Activated CD8-positive, alpha-beta memory T cell treated with anti-CD3 and anti-CD28 coated beads, Interleukin-2, amount 50 U/mL, for 1 hour (primary cell): ENCODE results near the gene CFAP77.
"Not testable (repeated sequence)": the region's sequence is repeated elsewhere in the genome, so short reads cannot be mapped to it uniquely, and the experiment has no call there.

Experiments used
- DNase-seq: peaks from one replicate; pipeline ENCODE4 v3.0.0-alpha.2; 2020; ENCODE audit errors: extremely low read depth

CFAP77 gene

DNA sequence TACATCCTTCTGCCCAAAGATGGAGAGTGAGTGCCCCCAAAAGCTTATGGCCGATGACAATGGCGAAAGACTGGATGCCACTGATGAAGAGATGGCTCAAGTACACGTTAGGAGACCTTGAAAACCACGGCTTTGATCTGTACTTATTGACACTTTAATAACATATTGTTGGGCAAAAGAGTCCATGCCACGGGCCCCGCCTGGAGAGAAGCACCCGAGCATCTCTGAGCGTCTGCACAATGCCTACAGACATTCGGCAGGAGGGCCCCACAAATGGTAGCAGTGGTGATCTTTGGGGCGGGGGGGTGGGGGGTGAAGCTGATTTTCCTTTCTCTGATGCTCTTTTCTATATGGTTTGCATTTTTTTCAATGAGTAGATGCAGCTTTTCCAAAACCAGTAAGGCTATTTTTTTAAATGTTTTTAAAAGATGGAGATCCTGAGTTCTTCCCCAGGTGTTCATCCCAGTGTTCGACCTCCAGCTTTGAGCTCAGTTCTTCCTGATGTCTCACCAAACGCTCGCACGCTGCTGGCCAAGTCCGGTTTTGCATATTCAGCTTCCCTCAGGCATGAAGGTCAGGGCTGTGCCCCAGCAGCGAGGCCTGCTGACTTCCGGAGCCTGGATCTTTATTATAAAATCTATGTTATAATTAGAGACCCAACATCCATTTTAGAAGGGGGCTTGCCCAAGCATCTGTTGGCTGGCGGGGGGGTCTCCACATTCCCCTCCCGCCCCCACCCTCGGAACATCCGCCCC, 138.1 kb downstream of the CFAP77 start:
- DNase-seq, result no peak

DNA sequence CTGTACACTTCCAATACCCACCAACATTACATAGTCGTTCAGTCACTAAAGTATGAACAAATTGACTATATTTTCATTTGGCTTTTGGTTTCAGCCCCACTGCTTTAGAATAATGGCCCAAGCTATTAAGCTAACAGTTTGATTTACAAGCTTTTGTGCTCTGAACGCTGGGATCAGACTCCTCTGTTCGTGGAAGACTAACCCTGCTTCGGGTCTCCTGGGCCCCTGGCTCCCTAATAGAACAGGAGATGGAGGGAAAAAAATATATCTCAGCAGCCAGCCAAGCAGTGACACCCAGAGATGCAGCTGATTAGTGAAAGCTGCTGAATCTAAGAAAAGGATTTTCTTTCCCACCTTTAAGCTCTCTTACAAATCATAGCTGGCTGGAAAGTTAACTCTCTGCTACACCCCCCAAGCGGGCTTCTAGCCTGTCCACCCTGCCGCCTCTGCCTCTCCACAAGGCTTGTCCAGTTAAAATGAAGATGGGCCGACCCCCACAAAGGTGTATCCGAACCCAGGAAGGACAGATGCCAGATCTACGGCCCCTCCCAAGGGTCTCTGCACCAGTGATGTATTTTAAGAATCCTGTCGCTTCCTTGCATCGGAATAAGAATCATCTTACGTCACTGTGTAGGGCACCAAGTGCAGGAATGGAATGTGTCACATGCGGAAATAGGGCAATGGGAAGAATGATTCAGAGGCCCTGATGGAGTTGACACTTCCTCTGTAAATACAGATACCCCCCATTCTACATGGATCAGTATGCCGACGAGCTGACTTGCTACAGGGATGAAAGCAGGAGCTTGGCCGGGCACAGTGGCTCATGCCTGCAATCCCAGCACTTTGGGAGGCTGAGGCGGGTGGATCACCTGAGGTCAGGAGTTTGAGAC, 139.0 kb downstream of the CFAP77 start:
- no peak for DNase-seq

DNA sequence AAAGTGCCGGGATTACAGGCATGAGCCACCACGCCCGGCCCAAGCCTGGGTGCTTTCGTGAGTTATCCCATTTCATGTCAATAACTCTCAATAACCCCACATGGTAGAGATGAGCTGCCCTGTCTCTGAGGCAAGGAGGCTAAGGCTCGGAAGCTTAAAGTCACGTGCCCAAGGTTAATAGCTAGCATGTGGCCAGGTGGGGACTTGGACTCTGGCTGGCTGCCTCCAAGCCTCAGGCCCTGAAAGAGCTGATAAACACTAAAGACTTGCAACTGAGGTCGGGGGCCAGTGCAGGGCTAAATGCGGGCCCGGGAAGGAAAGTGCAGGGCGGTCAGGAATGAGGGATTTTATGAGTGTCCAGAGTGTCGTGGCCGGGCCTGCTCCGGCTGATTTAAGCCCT, 141.5 kb downstream of the CFAP77 start:
- no peak for DNase-seq

DNA sequence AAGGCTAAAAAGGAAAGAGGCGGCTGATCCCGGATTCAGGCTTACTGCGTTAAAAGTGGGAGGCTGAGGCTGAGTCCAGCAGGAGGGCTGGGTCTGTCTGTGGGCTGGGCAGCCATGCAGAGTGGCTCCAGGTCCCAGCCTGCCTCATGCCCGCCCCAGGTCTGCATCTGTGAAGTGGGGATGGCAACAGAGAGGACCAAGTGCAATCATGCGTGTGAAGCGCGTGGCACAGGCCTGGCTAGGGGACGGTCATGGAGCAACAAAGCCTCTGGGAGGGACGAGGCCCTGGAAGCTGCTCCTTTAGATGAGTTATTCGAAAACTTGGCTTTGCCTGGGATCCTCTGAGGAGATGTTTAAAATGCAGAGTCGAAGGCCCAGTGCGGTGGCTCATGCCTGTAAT, 142.0 kb downstream of the CFAP77 start:
- no peak for DNase-seq

DNA sequence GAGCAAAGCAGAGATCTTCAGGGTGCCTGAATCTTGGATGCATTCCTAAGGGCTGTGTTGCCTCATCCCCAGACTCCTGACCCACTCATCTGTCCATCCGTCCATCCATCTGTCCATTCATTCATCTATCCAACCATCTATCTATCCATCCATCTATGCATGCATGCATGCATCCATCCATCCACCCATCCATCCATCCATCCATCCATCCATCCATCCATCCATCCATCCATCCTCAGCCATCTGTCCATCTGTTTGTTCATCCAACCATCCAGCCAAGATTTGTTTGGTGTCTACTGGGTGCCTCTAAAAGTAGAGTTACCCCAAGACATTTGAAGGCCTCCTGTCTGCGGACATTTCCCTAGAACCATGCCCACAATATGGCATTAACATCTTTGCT, 144.7 kb downstream of the CFAP77 start:
- no peak for DNase-seq

DNA sequence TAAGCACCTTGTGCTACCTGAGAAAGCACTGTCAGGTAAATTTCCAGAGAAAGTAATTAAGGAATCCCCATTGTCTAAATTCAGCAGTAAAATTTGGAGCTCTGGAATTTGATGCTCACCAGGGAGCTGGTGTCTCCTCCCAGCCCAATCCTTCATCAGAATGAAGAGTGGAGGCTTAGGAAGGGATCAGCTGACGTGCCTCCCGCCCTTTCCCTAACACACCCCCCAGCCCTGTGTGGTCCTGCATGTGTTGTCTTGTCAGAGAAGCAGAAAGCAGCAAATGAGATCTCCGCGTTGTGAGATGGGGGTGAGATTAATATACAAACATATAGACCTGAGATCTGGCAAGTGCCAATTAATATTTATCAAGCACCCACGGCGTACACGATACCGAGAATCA, 145.5 kb downstream of the CFAP77 start:
- no peak for DNase-seq

DNA sequence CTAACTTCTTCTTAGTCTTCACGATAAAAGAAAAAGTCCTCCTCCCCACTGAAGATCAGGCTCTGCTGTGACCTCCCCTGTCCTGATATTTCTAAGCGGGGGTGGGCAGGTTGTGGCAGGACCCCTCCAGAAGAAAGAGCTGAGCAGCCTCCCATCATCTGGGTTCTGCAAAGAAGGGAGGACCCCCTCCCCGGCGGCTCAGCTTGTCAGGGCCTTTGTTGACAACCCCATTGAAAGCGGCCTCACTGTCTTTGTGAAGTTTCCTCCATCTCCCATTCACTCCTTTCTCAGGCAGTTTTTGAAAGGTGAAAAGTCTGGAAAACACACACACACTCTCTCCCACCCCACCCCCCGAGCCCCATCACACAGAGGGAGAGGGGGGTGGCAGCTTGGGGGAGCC, 146.2 kb downstream of the CFAP77 start:
- DNase-seq, result no peak

DNA sequence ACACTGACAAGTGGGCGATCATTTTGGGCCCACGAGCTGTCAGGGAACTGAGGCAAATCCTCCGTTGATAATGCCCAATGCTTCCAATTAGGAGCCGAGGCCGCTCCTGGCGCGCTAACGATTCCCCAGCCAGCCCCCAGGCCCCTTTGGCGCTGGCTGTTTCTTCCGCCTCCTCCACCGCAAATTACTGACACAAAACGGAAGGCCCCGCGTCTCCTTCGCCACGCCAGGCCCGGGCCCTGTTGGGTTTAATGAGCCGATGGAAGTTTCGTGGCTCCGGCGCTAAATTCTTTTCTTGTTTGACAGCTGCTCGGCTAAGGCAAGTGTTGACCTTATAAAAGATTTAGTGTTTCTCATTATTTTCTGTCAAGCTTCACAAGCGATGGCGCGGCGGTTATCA, 146.7 kb downstream of the CFAP77 start:
- no peak for DNase-seq

DNA sequence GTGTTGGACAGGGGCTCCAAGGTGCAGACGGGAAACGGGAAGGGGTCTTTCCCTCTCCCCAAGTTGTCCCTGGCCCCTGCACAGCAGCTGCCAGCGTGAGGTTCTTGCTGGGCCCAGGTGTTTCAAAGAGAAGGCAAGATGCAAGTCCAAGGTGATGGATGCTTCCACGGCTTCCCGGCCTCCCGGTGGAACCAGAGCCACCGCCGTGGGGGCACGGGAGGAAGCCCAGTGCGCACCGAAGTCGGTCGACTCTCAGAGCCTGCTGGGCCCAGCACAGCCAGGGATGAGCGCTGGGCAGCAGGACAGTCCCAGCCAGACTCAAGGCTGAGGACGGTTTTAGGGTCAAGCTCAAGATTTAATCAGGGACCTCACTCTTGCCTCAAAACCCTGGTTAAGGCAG, 147.1 kb downstream of the CFAP77 start:
- no peak for DNase-seq

DNA sequence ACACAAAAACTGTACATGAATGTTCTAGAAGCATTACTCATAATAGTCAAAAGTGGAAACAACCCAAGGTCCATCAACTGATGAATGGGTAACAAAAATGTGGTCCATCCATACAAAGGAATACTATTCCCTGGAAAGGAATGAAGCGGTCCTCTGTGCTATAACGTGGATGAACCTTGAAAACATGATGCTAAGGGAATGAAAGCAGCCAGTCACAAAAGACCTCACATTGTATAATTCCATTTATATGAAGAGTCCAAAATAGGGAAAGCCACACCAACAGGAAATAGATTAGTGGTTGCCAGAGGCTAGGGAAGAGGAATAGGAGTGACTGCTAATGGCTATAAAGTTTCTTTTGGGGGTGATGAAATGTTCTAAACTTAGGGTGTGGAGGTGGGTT, 149.7 kb downstream of the CFAP77 start:
- no peak for DNase-seq

DNA sequence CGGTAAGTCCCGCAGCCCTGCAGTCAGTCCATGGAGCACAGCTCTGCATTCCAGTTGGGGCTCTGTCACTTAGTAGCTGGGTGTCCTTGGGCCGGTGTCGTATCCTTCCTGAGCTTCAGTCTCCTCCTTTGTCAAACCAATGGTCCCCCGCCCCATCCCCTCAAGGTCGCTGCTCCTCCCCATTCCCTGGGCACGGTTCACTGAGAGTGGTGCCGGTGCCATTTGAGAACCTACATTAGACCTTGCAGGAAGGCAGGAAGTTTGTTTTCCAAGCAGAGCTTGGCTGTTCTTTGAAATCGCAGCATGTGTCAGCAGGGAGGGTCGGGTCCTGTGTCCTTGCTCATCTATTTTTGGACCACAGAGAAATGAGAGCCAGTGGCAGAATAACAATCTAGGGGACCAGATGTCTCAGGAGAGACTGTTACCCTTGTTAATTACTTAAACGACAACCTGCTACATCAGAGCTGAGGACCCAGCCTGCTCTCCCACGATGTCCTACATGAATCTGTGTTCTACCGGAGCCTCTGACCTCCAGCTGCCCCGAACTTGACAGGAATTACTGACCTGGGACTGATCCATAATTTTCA, 150.7 kb downstream of the CFAP77 start:
- no peak for DNase-seq

DNA sequence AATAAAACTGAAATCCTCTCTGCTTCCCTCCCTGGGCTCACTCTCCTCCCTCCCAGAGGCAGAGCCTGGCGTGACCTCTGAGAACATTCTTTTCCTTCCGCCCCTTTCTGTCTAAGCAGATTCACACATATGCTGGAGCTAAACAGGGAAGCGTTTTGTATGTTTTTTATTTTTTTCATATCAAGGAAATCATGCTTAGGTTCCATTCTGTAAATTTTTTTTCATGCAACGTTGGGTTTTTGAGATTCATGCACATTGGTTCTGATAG, 152.2 kb downstream of the CFAP77 start:
- DNase-seq, result no peak

DNA sequence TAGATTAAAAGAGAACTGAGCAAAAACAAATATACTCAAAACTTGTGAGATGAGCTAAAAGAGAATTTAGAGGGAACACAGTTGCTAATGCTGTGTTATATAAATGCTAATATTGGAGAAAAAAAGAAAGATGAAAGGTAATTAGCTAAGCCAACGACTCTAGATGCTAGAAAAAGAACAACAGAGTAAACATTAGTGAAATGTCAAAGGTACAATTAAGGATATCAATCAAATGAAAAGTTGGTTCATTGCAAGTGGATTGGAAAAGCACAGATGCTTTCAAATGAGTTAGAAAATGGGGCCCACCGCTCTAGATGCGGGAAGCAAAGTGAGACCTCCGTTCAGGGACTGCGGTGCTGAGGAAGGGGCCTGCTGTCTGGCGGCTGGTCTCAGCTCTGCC, 154.5 kb downstream of the CFAP77 start:
- DNase-seq, result no peak

DNA sequence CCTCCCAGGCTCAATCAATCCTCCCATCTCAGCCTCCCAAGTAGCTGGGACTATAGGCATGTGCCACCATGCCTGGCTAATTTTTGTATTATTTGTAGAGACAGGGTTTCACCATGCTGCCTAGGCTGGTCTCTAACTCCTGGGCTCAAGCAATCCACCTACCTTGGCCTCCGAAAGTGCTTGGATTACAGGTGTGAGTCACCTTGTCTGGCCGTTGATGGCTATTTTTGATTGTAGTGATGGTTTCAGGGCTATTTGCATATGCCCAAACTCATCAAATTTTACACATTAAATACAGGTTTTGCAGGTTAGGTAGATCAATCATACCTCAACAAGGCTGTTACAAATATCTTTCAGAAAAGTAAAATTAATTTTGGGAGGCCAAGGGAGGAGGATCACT, 158.8 kb downstream of the CFAP77 start:
- DNase-seq, result not testable (repeated sequence)

DNA sequence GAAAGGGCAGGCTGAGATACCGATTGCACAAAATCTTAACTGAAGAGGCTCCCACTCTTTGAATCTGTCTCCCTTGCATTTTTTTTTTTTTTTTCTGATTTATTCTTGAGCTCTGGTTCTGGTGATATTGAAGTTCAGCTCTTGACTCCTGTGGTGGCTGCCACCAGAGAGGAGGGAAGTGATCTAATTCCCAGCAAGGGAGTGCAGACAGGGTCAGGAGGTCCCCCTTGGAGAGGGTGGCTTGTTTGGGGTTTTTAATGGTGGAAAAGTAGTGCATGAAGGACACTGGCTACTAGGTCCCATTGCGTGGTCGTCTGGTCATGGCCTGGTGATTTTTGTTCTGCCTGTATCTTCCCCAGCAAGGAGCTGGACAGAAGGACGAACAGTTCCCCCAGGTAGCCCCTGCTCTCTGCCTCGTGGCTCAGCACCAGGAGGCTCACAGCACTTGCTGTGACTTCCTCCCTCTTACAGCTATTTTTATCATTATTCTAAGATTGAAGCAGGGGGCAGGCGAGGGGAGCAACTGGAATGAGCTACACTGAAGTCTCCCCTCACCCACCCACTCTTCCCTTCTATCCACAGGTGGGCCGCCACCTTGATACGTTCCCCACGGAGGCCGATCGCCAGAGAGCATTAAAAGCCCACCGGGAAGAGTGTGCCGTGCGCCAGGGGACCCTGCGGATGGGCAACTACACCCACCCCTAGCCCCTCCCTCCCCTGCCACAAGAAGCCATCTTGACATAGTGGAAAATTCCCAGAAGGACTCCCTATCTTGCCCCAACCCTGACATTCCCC, 162.0 kb downstream of the CFAP77 start:
- DNase-seq, result no peak

DNA sequence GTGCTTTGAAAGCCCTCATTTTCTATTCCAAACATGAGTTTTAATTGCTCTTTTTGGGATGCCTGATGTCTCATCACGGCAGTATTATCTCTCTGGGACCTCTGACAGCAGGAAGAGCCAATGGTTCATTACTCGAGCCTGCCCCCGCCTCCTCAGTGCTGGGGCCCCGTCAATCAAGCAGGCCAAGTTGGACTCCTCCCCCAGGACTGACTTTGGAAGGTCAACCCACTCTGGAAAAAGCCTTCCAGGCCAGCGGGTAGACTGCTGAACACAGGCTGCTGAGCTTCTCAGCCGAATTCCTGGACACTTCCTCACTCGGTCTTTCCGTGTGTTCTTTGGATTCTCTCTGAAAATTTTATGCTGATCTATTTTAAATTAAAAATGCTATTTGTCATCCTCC, 162.9 kb downstream of the CFAP77 start:
- no peak for DNase-seq

DNA sequence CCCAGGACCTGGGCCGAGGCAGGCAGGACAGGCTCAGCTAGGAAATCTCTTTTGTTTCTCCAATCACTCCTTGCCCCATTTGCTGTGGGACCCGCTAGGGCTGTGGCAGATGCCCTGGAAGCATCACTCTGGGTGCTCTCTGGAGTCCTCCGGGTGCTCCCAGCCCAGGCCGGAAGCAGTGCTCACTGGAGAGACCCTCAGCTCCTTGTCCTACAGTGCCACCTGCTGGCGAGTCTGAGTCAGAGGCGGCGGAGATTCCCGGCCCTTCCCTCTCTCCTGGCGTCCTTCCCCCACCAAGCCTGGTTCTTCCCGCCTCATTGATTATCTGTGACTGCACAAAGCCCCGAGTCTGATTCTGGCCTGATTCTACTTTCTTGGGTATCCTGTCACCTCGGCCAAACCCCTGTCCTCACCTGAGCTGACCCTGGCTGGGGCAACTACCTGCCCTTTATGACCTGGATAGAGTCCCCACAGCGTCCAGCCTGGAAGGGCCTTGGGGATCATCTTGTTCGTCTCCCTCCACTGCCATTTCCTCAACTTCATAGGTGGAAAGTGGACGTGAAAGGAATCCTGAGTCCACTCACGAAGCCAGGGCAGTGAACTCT, 165.1 kb downstream of the CFAP77 start:
- DNase-seq, result no peak

DNA sequence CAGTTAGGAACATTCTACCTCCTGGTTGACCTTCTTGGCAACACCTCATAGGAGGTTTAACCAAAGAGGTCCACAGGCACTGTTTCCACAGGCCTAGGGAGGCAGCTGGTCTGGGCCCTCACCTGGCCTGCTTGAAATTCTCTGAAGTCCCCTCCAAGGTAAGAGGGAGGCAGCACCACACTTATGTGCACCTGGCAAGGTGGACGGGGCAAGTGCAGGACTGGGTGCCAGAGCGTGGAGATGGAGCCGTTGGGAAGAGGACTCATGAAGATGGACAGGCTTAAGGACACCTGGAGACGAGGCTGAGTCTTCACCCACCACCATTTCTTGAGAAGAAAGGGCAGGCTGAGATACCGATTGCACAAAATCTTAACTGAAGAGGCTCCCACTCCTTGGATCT, 165.8 kb downstream of the CFAP77 start:
- no peak for DNase-seq

DNA sequence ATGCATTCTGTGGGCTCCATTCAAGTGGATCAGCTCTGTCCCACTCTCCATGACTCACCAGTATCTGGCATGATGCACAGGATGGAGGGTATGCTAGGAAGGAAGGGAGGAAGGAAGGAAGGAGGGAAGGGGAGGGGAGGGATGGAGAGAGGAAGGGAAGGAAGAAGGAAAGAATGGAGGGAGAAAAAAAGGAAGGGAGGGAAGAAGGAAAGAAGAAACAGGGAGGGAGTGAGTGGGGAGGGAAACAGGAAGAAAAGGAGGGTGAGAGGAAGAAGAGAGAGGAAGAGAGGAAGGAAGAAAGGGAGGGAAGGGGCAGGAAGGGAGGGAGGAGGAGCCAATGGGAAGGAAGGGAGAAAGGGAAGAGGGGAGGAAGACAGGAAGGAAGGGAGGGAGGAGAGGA, 167.1 kb downstream of the CFAP77 start:
- DNase-seq, result no peak

DNA sequence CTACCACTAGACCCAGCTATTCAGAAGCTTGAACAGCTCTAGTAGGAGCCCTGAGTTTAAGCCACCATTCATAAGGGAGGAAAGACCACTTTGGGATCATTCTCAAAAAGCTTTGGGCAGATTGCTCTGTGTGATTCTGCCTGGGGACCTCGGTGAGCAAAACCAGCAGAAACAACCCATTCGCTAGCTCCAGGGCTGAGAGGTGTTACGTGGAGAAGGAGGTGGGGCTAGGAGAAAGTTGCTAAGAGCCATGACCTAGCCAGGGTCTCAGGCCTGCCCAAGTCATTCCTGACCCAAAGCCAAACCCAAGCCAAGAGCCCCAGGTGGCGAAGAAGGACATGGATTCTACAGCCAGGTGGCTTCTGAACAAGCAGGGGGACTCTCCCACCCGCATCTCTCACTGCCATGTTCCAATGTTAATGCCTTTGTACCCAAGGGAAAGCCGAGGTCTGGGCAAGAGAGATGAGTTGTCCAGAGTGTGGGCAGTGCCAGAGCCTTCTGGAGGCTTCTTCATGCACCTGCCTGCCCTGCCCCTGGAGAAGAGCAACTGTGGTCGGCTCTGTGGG, 168.4 kb downstream of the CFAP77 start:
- no peak for DNase-seq

DNA sequence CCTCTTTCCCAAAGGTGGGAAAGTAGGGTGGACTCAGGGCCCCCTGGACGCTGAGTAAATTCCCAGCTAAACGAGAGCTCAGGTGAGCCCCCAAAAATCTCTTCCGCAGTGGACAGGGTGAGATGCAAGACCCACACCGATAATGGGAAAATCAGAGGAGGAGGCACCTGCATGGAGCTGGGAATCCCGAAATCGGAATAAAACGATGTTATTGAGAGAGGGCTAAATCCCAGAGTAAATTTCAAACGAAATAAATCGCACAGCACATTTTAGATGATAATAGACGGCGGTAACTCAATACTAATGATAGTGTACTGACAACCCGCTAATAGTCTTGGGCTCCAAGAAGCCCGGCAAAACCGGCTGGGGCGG, 169.4 kb downstream of the CFAP77 start:
- no peak for DNase-seq
